GM12878 (cell line): ENCODE data around the gene EPOP. TPM values are rescaled to one million over a fixed set of nuclear protein-coding genes. Genes with fewer than 3 reads are reported as not detected.

Experiments used
- HDAC6 ChIP-seq: fragments of 200-600 bp; sonication (generic); IDR thresholded peaks from one replicate; pipeline ENCODE4 v1.8.0; 2017; ENCODE audit warnings: antibody characterized with exemption; ENCODE audit not compliant: unreplicated experiment
- IKZF1 ChIP-seq: fragments of 450-650 bp; conservative IDR thresholded peaks from 2 replicates; pipeline ENCODE4 v1.6.1; 2017; ENCODE audit warnings: antibody characterized with exemption, mild to moderate bottlenecking
- LARP7 ChIP-seq: fragments of 450-650 bp; IDR thresholded peaks from 2 replicates; pipeline ENCODE4 v1.6.1; 2017; ENCODE audit warnings: mild to moderate bottlenecking
- MXI1 ChIP-seq: fragments of 150-350 bp; IDR thresholded peaks from 2 replicates; pipeline ENCODE4 v1.6.1; 2011; ENCODE audit warnings: low read depth, mild to moderate bottlenecking, inconsistent platforms, low read length, improper control_type of control experiment
- MYC ChIP-seq: IDR thresholded peaks from 2 replicates; pipeline ENCODE4 v1.6.1; 2011; ENCODE audit warnings: mild to moderate bottlenecking, low read length, moderate library complexity, inconsistent platforms; ENCODE audit not compliant: insufficient read depth, insufficient replicate concordance, insufficient read length, severe bottlenecking
- NFYB ChIP-seq: IDR thresholded peaks from 2 replicates; pipeline ENCODE4 v1.6.1; 2011; ENCODE audit warnings: low read depth, mild to moderate bottlenecking, low read length, improper control_type of control experiment, moderate library complexity; ENCODE audit not compliant: insufficient read depth
- NR2C1 ChIP-seq: fragments of 450-650 bp; IDR thresholded peaks from 2 replicates; pipeline ENCODE4 v1.6.1; 2017; ENCODE audit warnings: antibody characterized with exemption, mild to moderate bottlenecking, moderate library complexity
- NR2F1 ChIP-seq: fragments of 450-650 bp; conservative IDR thresholded peaks from 2 replicates; pipeline ENCODE4 v1.6.1; 2017; ENCODE audit warnings: mild to moderate bottlenecking
- NRF1 ChIP-seq: conservative IDR thresholded peaks from 2 replicates; pipeline ENCODE4 v1.6.1; 2011; ENCODE audit warnings: mild to moderate bottlenecking, low read depth, low read length, improper control_type of control experiment
- SRF ChIP-seq, 2 experiments: IDR thresholded peaks; 2 replicates each; pipeline ENCODE4 v1.6.1; 2011; ENCODE audit warnings: low read depth in 2 of 2, low read length in 2 of 2, mild to moderate bottlenecking in 1 of 2, moderate library complexity in 1 of 2
- TCF7 ChIP-seq: IDR thresholded peaks from 2 replicates; pipeline ENCODE4 v1.6.1; 2014; ENCODE audit warnings: antibody characterized with exemption, borderline replicate concordance
- ZBTB4 ChIP-seq: fragments of 450-650 bp; formaldehyde crosslinking; IDR thresholded peaks from 2 replicates; pipeline ENCODE4 v1.4.0; 2022; ENCODE audit warnings: mild to moderate bottlenecking, moderate library complexity
- polyA plus RNA-seq, 11 experiments: library from polyadenylated mRNA; depleted of rRNA in 4 of 11; unstranded in 6 of 11; stranded (reverse) in 5 of 11; fragments of >200 nt; fragmentation: Nextera tagmentation in 4 of 11; fragmentation: Illumina TruSeq in 1 of 11; extraction: Ambion mirVana in 4 of 11; extraction: Trizol in 1 of 11; gene quantifications; 1 replicate in 1 of 11; 2 replicates in 10 of 11; pipeline versions ENCODE4 v1.2.1 to v1.2.3, GENCODE V29; 2011 to 2016; ENCODE audit warnings: inconsistent platforms in 2 of 11, missing spikeins in 2 of 11, low read depth in 1 of 11
- total RNA-seq, 4 experiments: library from RNA; depleted of rRNA in 3 of 4; stranded (reverse); fragments of >200 nt in 3 of 4; fragmentation: Illumina TruSeq in 1 of 4; extraction: Trizol in 1 of 4; gene quantifications; 2 replicates each; pipeline versions ENCODE4 v1.2.1 to v1.2.3, GENCODE V29; 2013 to 2021
- TF ChIP-seq, protein P1 (sequence below): fragments of 450-650 bp; IDR thresholded peaks from 2 replicates; pipeline ENCODE4 v1.6.1; 2016; ENCODE audit warnings: mild to moderate bottlenecking
- TF ChIP-seq, protein P2 (sequence below): fragments of 150-350 bp; IDR thresholded peaks from 2 replicates; pipeline ENCODE4 v1.6.1; 2014; ENCODE audit warnings: mild to moderate bottlenecking, low read depth, low read length

EPOP gene
- total and polyA plus RNA-seq, 10 of the 15 experiments (the other 5 are each of a cell fraction or from before 2014, with no cell fraction given), result 0.53 to 9.0 (median 3.7) TPM

- TF ChIP-seq HDAC6 (no peak), NR2F1 (peak; percentile 86), ZBTB4 (CRISPR knock-in tag) (no peak), NR2C1 (peak; percentile 26; the same call in 1 of the 2 replicates), NFYB (no peak), SRF (IDR thresholded peaks at IDR 0.05; ENCODE audit: low read depth in 2 of 2, low read length in 2 of 2) (0 out of 4 replicates have a peak, but pooled peaks of 1 of the 2 experiments have one; percentile 21), LARP7 (no peak; the same call in none of the 2 replicates), TCF7 (peak; percentile 59; the same call in 1 of the 2 replicates), IKZF1 (peak; percentile 87), NRF1 (no peak), MYC (no peak), MXI1 (peak; percentile 77; the same call in 1 of the 2 replicates)
- TF ChIP-seq, protein P1, sequence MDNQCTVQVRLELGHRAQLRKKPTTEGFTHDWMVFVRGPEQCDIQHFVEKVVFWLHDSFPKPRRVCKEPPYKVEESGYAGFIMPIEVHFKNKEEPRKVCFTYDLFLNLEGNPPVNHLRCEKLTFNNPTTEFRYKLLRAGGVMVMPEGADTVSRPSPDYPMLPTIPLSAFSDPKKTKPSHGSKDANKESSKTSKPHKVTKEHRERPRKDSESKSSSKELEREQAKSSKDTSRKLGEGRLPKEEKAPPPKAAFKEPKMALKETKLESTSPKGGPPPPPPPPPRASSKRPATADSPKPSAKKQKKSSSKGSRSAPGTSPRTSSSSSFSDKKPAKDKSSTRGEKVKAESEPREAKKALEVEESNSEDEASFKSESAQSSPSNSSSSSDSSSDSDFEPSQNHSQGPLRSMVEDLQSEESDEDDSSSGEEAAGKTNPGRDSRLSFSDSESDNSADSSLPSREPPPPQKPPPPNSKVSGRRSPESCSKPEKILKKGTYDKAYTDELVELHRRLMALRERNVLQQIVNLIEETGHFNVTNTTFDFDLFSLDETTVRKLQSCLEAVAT, result 0 out of 2 replicates have a peak, but pooled peaks have one; percentile 83
- TF ChIP-seq, protein P2, sequence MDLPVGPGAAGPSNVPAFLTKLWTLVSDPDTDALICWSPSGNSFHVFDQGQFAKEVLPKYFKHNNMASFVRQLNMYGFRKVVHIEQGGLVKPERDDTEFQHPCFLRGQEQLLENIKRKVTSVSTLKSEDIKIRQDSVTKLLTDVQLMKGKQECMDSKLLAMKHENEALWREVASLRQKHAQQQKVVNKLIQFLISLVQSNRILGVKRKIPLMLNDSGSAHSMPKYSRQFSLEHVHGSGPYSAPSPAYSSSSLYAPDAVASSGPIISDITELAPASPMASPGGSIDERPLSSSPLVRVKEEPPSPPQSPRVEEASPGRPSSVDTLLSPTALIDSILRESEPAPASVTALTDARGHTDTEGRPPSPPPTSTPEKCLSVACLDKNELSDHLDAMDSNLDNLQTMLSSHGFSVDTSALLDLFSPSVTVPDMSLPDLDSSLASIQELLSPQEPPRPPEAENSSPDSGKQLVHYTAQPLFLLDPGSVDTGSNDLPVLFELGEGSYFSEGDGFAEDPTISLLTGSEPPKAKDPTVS, result no peak
Measured at GRCh38 chr17:38703742-38704605, 29.2 kb upstream of the EPOP start (continued).
